Right lobe of liver (tissue), 6 donors: ENCODE results near the gene TLE2. TPM values are rescaled to one million over a fixed set of nuclear protein-coding genes. Genes with fewer than 3 reads are reported as not detected.

Source experiments
- ATAC-seq, 4 donors: fragments of 200-7000 bp; cut with Tn5 transposase; one replicate each; pipeline ENCODE4 v1.9.1; 2020; ENCODE audit warnings: mild to moderate bottlenecking in 4 of 4, moderate library complexity in 4 of 4
- DNase-seq, 3 donors: peaks; one replicate each; pipeline ENCODE4 v3.0.0-alpha.2; 2020
- H3K27ac ChIP-seq, 3 donors: fragments of 200-600 bp; one replicate each; pipeline ENCODE4 v1.8.0; 2022
- H3K27me3 ChIP-seq, 2 donors: fragments of 200-600 bp; one replicate each; pipeline ENCODE4 v1.8.0; 2022
- H3K36me3 ChIP-seq, 4 donors: fragments of 200-600 bp; sonication (generic) in 1 of 4; one replicate each; pipeline versions ENCODE4 v1.5.1 to v1.8.0; 2017 to 2022; ENCODE audit warnings: control low read depth in 1 of 4
- H3K4me1 ChIP-seq, 4 donors: fragments of 200-600 bp; sonication (generic) in 1 of 4; one replicate each; pipeline versions ENCODE4 v1.5.1 to v1.8.0; 2017 to 2022; ENCODE audit warnings: control low read depth in 1 of 4
- H3K4me3 ChIP-seq, 3 donors: fragments of 200-600 bp; one replicate each; pipeline ENCODE4 v1.8.0; 2022
- H3K9me3 ChIP-seq, 4 donors: fragments of 200-600 bp; sonication (generic) in 1 of 4; one replicate each; pipeline versions ENCODE4 v1.5.1 to v1.8.0; 2017 to 2022; ENCODE audit warnings: control low read depth in 1 of 4
- CTCF ChIP-seq, 4 donors: fragments of 200-600 bp in 3 of 4; fragments of 450-650 bp in 1 of 4; IDR thresholded peaks; one replicate each; pipeline versions ENCODE4 v1.5.1 to v1.8.0; 2016 to 2022; ENCODE audit warnings: antibody characterized with exemption in 4 of 4, mild to moderate bottlenecking in 2 of 4
- POLR2A ChIP-seq: fragments of 450-650 bp; IDR thresholded peaks from one replicate; pipeline ENCODE4 v1.6.1; 2017; ENCODE audit warnings: antibody characterized with exemption, mild to moderate bottlenecking
- WGBS: methylation state at CpG from one replicate; pipeline ENCODE4 v1.1.6; 2018; ENCODE audit warnings: low coverage, low lambda C conversion rate; ENCODE audit not compliant: insufficient coverage; ENCODE audit errors: missing lambda C conversion rate; 5-methylcytosine and 5-hydroxymethylcytosine counted together
- intact Hi-C, 2 donors: fragments of 100-400 bp; cut with DNase I; formaldehyde crosslinking; loops; one replicate each; pipeline versions ENCODE4 v1.11.2 to v1.14.1; 2022
- total RNA-seq, 6 experiments: library from RNA; depleted of rRNA in 2 of 6; stranded (reverse); fragments of >200 nt in 2 of 6; fragmentation: NEBNext Ultra II Directional in 3 of 6; extraction: Animal tissue kit (Norgen Biotek cat#: 25700) in 3 of 6; gene quantifications; one replicate each; pipeline versions ENCODE4 v1.1.0 to v1.2.4, GENCODE V29; 2016 to 2023
- donor health status: DM: no; HTN: yes; CAD: no.
- donor health status: DM: no; HTN: no; CAD: no.
- donor health status: DM: no; HTN: no; CAD: no.
- donor health status: DM: no; HTN: yes; CAD: no.
- donor health status: DM: no; HTN: yes; CAD: no.

Gene TLE2
- total RNA-seq, 6 experiments from 2014 or later, result 6.1 to 20.6 (median 9.3) TPM

GRCh38 chr19:3045191-3045590, 16.1 kb upstream of the TLE2 start:
- H3K4me3 ChIP-seq, result no peak overlapping the region
- H3K36me3 ChIP-seq, result no peaks in the 10 kb centered on the region
- DNase-seq (no peak), ATAC-seq (no peak)
- TF ChIP-seq CTCF (IDR thresholded peaks at IDR 0.05) (no peak), POLR2A (no peak)
- 70% methylated on average over 5 of the region's 6 CpGs for WGBS
- H3K27ac ChIP-seq, result no peak overlapping the region
- H3K9me3 ChIP-seq, result no peaks in the 10 kb centered on the region
- no peaks in the 10 kb centered on the region for H3K27me3 ChIP-seq
- intact Hi-C loops, result no loop called here
- peaks cover 0 to 6% (median 0%) of the 10 kb centered on the region in 4 donors for H3K4me1 ChIP-seq

- Histone ChIP-seq H3K27ac (no peak overlapping the region), H3K9me3 (no peaks in the 10 kb centered on the region), H3K4me1 (peaks cover 0 to 1% (median 0%) of the 10 kb centered on the region in 4 donors), H3K36me3 (no peaks in the 10 kb centered on the region), H3K4me3 (no peak overlapping the region), H3K27me3 (no peaks in the 10 kb centered on the region)
- no peak for DNase-seq
- ATAC-seq, result no peak
- intact Hi-C loops, result no loop called here
- TF ChIP-seq CTCF (IDR thresholded peaks at IDR 0.05) (no peak), POLR2A (no peak)
- 37% methylated on average over 10 of the region's 15 CpGs for WGBS
Observed at GRCh38 chr19:3042621-3043267, 13.7 kb upstream of the TLE2 start.

- no peaks in the 10 kb centered on the region for H3K36me3 ChIP-seq
- H3K27me3 ChIP-seq, result no peaks in the 10 kb centered on the region
- no peak overlapping the region for H3K4me3 ChIP-seq
- intact Hi-C loops, result no loop called here
- H3K27ac ChIP-seq, result no peak overlapping the region
- WGBS, result 25% methylated on average over 32 of the region's 40 CpGs
- H3K9me3 ChIP-seq, result no peaks in the 10 kb centered on the region
- ATAC-seq (no peak), DNase-seq (no peak)
- peaks cover 0 to under 1% (median 0%) of the 10 kb centered on the region in 4 donors for H3K4me1 ChIP-seq
- TF ChIP-seq CTCF (IDR thresholded peaks at IDR 0.05), result no peak
- no peak for TF ChIP-seq POLR2A
Observed at GRCh38 chr19:3041761-3042620, 12.9 kb upstream of the TLE2 start.

GRCh38 chr19:3041327-3041726, 12.2 kb upstream of the TLE2 start:
- H3K27me3 ChIP-seq, result no peaks in the 10 kb centered on the region
- 73% methylated on average over 9 of the region's 12 CpGs for WGBS
- ATAC-seq (no peak), DNase-seq (no peak)
- intact Hi-C loops, result no loop called here
- peaks cover 0 to 7% (median 0%) of the 10 kb centered on the region in 4 donors for H3K4me1 ChIP-seq
- TF ChIP-seq POLR2A (no peak), CTCF (IDR thresholded peaks at IDR 0.05) (no peak)
- no peak overlapping the region for H3K27ac ChIP-seq
- H3K4me3 ChIP-seq, result no peak overlapping the region
- H3K36me3 ChIP-seq, result no peaks in the 10 kb centered on the region
- no peaks in the 10 kb centered on the region for H3K9me3 ChIP-seq
